ENCODE data around the gene ATP8B4.
A peak's percentile ranks its signal among the peaks of the same experiment; 100 is the strongest.

Gene ATP8B4

DNA sequence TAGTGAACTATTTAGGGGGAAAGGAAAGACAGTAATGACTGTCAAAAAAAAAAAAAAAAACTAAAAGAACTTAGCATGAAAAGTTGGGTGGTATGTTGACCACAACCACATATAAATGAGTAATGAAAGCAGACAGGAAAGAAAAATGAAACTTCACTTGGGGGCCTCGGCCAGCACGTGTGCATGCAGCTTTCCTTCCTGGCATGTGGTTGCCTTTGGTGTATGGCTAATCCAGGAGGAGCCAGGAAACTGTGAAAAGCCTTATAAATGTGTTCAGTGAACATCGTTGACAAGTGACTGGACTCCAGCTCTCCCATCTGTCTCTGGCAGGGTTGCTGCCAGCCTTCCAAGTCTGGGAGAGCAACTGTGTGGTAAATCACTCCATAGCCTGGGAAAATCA is 303.1 kb downstream of the ATP8B4 start:
- in situ Hi-C loops (cut with HindIII; ENCODE audit: low sequenced_read_pairs): no loop called here

DNA sequence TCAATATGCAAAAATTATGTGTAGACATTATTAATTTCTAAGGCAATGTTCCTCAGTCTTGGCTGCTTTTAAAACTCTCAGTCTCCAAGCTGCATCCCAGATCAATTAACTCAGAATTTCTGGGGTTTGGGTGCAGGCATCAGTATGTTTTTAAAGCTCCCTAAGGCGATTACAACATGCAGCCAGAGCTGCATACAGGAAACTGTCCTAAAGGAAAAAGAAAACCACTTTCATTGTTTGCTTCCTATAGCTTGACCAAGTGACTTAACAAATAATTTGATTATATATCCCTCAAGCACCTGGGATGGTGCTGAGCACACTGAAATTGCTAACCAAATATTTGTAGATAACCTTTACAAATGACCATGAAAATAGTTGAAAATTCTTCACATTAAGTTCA is 303.5 kb downstream of the ATP8B4 start:
- no peak for DNase-seq (ENCODE audit: low read depth)
- TF ChIP-seq, protein P1, sequence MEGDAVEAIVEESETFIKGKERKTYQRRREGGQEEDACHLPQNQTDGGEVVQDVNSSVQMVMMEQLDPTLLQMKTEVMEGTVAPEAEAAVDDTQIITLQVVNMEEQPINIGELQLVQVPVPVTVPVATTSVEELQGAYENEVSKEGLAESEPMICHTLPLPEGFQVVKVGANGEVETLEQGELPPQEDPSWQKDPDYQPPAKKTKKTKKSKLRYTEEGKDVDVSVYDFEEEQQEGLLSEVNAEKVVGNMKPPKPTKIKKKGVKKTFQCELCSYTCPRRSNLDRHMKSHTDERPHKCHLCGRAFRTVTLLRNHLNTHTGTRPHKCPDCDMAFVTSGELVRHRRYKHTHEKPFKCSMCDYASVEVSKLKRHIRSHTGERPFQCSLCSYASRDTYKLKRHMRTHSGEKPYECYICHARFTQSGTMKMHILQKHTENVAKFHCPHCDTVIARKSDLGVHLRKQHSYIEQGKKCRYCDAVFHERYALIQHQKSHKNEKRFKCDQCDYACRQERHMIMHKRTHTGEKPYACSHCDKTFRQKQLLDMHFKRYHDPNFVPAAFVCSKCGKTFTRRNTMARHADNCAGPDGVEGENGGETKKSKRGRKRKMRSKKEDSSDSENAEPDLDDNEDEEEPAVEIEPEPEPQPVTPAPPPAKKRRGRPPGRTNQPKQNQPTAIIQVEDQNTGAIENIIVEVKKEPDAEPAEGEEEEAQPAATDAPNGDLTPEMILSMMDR (IDR thresholded peaks at IDR 0.05; ENCODE audit: low read depth, low read length, missing control alignments): no peak
- in situ Hi-C loops (cut with HindIII; ENCODE audit: low sequenced_read_pairs): no loop called here
- no peak overlapping the region for H3K4me3 ChIP-seq (ENCODE audit: low read depth, low read length)

More for the DNA sequence above, 303.1 kb downstream of the ATP8B4 start:
- DNase-seq (ENCODE audit: low read depth): peak; percentile 93
- H3K4me3 ChIP-seq (ENCODE audit: low read depth, low read length): no peak overlapping the region
- TF ChIP-seq, protein P1 (IDR thresholded peaks at IDR 0.05; ENCODE audit: low read depth, low read length, missing control alignments): no peak

DNA sequence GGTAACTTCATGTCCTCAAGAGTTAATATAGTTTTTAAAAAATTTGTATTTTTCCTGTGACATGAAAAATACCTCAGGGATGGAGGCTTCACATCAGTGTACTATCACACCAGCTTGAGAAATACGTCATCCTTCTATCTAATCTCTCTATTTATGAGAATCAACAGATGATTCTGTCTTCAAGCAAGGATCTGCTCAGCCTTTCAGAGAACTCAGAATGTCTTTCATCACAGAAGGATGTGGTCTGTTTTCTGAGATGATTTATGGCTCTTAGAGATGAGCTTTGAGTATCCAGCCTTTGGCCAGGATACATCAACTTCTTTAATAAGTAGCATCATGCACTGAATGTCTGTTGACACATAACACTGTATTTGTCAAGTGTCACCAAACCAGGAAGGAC is 304.3 kb downstream of the ATP8B4 start:
- in situ Hi-C loops (cut with HindIII; ENCODE audit: low sequenced_read_pairs): no loop called here
- H3K4me3 ChIP-seq (ENCODE audit: low read depth, low read length): no peak overlapping the region
- no peak for DNase-seq (ENCODE audit: low read depth)
- TF ChIP-seq, protein P1 (IDR thresholded peaks at IDR 0.05; ENCODE audit: low read depth, low read length, missing control alignments): no peak

DNA sequence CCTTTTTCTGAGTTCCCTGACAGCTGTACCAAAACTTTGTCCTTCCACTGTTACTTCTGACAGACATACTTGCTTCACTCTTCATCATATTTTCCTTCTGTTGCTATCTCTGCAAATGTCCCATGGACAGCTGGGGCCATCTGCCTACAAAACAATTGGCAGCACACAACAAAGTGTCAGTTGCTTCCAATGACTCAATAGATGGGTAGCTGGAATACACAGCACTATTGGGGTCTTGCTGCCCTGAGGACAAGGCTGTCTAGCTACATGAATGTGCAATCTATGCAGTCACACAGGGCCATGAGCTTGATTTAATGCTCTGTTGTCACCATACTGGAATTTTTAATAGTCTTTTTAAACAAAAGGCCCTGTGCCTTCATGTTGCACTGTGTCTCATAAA is 305.4 kb downstream of the ATP8B4 start:
- in situ Hi-C loops (cut with HindIII; ENCODE audit: low sequenced_read_pairs): no loop called here
- no peak overlapping the region for H3K4me3 ChIP-seq (ENCODE audit: low read depth, low read length)
- DNase-seq (ENCODE audit: low read depth): no peak
- TF ChIP-seq, protein P1 (IDR thresholded peaks at IDR 0.05; ENCODE audit: low read depth, low read length, missing control alignments): no peak

DNA sequence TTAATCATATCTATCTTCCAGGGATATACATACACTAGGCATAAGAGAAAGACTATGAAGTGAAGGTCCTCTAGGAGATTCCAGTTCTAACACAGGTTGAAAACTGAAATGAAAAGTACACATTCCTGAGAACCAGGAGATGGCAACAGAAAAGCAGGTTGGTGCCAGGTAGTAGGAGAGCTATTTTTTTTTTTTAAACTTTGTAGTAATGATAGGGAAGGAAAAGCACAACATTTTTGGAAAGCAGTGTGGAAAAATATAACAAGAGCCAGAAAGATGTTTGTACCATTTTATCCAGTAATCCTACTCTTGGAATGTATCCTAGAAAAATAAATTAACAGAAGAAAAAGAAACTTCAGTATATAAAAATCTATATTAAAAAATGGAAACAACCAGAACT is 308.3 kb downstream of the ATP8B4 start:
- TF ChIP-seq, protein P1 (IDR thresholded peaks at IDR 0.05; ENCODE audit: low read depth, low read length, missing control alignments): no peak
- no peak overlapping the region for H3K4me3 ChIP-seq (ENCODE audit: low read depth, low read length)
- no peak for DNase-seq (ENCODE audit: low read depth)
- in situ Hi-C loops (cut with HindIII; ENCODE audit: low sequenced_read_pairs): no loop called here

DNA sequence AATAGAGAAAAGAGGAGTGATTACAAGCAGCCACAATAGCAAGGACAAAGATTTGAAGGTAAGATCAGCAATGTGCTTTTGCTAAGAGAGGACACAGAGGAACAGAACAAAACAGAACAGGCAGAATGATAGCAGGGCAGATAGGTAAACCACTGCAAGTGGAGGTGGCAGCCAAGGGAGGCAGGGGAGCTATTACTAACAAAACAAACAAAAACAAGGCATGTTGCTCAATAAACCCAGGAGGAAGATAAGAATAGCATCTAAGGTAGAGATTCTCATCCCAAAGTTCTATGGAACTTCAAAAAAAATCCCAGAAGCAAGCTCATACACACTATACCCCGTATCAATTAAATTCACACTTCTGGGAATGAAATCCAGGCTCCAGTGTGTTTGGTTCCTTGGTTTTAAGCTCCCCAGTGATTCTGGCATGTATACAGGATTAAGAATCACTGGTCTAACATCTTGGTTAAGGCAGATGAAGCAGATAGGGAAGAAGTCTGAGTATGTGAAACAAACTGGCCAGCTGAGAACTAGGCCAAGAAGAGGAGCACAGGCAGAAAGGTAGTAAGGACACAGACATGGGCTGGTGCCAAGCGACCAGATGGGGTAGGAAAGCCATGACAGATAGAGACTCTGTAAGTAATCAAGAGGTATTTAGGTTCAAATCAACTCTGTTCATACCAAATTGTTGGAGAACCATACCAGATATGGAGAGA is 309.0 kb downstream of the ATP8B4 start:
- TF ChIP-seq, protein P1 (IDR thresholded peaks at IDR 0.05; ENCODE audit: low read depth, low read length, missing control alignments): no peak
- no peak overlapping the region for H3K4me3 ChIP-seq (ENCODE audit: low read depth, low read length)
- in situ Hi-C loops (cut with HindIII; ENCODE audit: low sequenced_read_pairs): no loop called here
- no peak for DNase-seq (ENCODE audit: low read depth)
